ENCODE data around the gene SIX1. TPM values are rescaled to one million over a fixed set of nuclear protein-coding genes. Genes with fewer than 3 reads are reported as not detected.

Gene SIX1
- total RNA-seq, 4 donors from 2014 or later, result 0.21 to 1.2 (median 1.0) TPM; not detected in 1

GRCh38 chr14:60653701-60654161 is 4.5 kb upstream of the SIX1 start:
- DNase-seq (ENCODE audit: low spot score in 2 of 2), result no peak

GRCh38 chr14:60652674-60653651 is 3.7 kb upstream of the SIX1 start:
- 10 to 11% methylated on average over 50 of the region's 50 CpGs for WGBS, 2 donors
- no peak overlapping the region for H3K4me3 ChIP-seq (ENCODE audit: low read depth, poor library complexity, severe bottlenecking)
- intact Hi-C loops (cut with DNase I; ENCODE audit: low total_unique reads), result no loop called here
- TF ChIP-seq, protein P1, sequence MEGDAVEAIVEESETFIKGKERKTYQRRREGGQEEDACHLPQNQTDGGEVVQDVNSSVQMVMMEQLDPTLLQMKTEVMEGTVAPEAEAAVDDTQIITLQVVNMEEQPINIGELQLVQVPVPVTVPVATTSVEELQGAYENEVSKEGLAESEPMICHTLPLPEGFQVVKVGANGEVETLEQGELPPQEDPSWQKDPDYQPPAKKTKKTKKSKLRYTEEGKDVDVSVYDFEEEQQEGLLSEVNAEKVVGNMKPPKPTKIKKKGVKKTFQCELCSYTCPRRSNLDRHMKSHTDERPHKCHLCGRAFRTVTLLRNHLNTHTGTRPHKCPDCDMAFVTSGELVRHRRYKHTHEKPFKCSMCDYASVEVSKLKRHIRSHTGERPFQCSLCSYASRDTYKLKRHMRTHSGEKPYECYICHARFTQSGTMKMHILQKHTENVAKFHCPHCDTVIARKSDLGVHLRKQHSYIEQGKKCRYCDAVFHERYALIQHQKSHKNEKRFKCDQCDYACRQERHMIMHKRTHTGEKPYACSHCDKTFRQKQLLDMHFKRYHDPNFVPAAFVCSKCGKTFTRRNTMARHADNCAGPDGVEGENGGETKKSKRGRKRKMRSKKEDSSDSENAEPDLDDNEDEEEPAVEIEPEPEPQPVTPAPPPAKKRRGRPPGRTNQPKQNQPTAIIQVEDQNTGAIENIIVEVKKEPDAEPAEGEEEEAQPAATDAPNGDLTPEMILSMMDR (IDR thresholded peaks at IDR 0.05), result no peak
- TF ChIP-seq POLR2A (IDR thresholded peaks at IDR 0.05), result no peak
- DNase-seq (ENCODE audit: low spot score in 2 of 2), result no peak

More at GRCh38 chr14:60653701-60654161, 4.5 kb upstream of the SIX1 start:
- no peak overlapping the region for H3K4me3 ChIP-seq (ENCODE audit: low read depth, poor library complexity, severe bottlenecking)
- intact Hi-C loops (cut with DNase I; ENCODE audit: low total_unique reads), result no loop called here
- TF ChIP-seq, protein P1 (IDR thresholded peaks at IDR 0.05), result no peak
- no peak for TF ChIP-seq POLR2A (IDR thresholded peaks at IDR 0.05)
- WGBS, 2 donors, result 21 to 28% methylated on average over 14 of the region's 14 CpGs

GRCh38 chr14:60651796-60652673 is 2.8 kb upstream of the SIX1 start:
- no peak for DNase-seq (ENCODE audit: low spot score in 2 of 2)
- no peak overlapping the region for H3K4me3 ChIP-seq (ENCODE audit: low read depth, poor library complexity, severe bottlenecking)
- TF ChIP-seq, protein P1 (IDR thresholded peaks at IDR 0.05), result no peak
- TF ChIP-seq POLR2A (IDR thresholded peaks at IDR 0.05), result no peak
- intact Hi-C loops (cut with DNase I; ENCODE audit: low total_unique reads), result no loop called here
- WGBS, 2 donors, result 15 to 18% methylated on average over 38 of the region's 38 CpGs

GRCh38 chr14:60651086-60651795 is 2.0 kb upstream of the SIX1 start:
- intact Hi-C loops (cut with DNase I; ENCODE audit: low total_unique reads), result no loop called here
- DNase-seq (ENCODE audit: low spot score in 2 of 2), result no peak
- TF ChIP-seq, protein P1 (IDR thresholded peaks at IDR 0.05), result no peak
- no peak for TF ChIP-seq POLR2A (IDR thresholded peaks at IDR 0.05)
- 29 to 34% methylated on average over 5 of the region's 5 CpGs for WGBS, 2 donors
- no peak overlapping the region for H3K4me3 ChIP-seq (ENCODE audit: low read depth, poor library complexity, severe bottlenecking)

DNA sequence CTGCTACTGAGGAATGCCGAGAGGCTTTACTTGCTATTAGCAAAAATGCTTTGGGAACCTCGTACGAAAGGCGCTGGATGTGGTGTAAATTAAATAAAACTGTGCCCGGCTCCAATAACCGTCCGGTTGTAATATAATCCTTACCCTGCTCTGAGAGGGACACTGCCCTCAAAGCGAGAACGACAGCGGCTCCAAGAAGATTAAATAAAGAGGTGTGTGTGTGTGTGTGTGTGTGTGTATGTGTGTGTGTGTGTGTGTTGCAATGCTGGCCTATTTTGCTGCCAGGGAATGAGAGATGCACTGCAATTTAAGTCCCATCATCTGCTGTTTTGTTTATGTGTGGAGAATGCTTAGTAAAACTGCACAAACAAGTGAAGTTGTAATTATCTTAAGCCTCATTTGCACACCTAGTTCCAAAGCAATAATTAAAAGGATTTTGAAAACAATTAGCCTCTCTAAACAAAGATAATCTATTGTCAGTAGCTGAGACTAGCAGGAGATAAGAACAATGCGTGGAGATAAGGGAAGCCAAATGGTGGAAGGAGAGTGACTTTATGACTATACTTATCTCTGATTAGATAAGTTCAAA is 1.2 kb upstream of the SIX1 start:
- TF ChIP-seq, protein P1 (IDR thresholded peaks at IDR 0.05), result no peak
- no peak for TF ChIP-seq POLR2A (IDR thresholded peaks at IDR 0.05)
- H3K4me3 ChIP-seq (ENCODE audit: low read depth, poor library complexity, severe bottlenecking), result no peak overlapping the region
- WGBS, 2 donors, result 11 to 13% methylated on average over 11 of the region's 11 CpGs
- DNase-seq (ENCODE audit: low spot score in 2 of 2), result no peak
- intact Hi-C loops (cut with DNase I; ENCODE audit: low total_unique reads), result no loop called here

Data from lower leg skin (tissue), 4 donors.